ENCODE results near the gene SLC43A1. TPM values are rescaled to one million over a fixed set of nuclear protein-coding genes. Genes with fewer than 3 reads are reported as not detected.
A peak's percentile ranks its signal among the peaks of the same experiment; 100 is the strongest.

Gene SLC43A1
- total RNA-seq, 1 experiment from 2014 or later = 12.5 TPM

- Mint-ChIP-seq H3K4me1 (ENCODE audit: low read depth, unreplicated experiment) (peaks cover 32% of the 10 kb centered on the region), H3K27me3 (ENCODE audit: unreplicated experiment) (peaks cover 57% of the 10 kb centered on the region), H3K36me3 (ENCODE audit: insufficient read depth, unreplicated experiment) (peaks cover 17% of the 10 kb centered on the region), H3K9me3 (ENCODE audit: low read depth, unreplicated experiment) (no peaks in the 10 kb centered on the region), H3K27ac (ENCODE audit: unreplicated experiment) (peak overlapping the region; percentile 2), H3K4me3 (ENCODE audit: low read depth, unreplicated experiment) (peak overlapping the region; percentile 66)
- peak; percentile 95 for TF ChIP-seq CTCF (IDR thresholded peaks at IDR 0.05; ENCODE audit: unreplicated experiment)
- no TSS peak for BruUV-seq (replicated peaks)
- CTCF ChIA-PET = interaction anchor here (0.5 to 2.7 kb wide), 18 partner anchors 13 to 1149 kb away, joined by 3 to 16 read pairs (median 4); partner anchors contain the start of gene SLC43A1
- intact Hi-C loops (cut with micrococcal nuclease; ENCODE audit: unreplicated experiment) = loop anchor here (2.0 to 5.0 kb wide), 3 partner anchors 68 to 182 kb away; no protein-coding TSS in a partner anchor
- DNase-seq = peak; percentile 64
These were observed 56.9 kb downstream of the SLC43A1 start for GRCh38 chr11:57458410-57459163.

- TF ChIP-seq CTCF (IDR thresholded peaks at IDR 0.05; ENCODE audit: unreplicated experiment) = no peak
- H3K27ac Mint-ChIP-seq (ENCODE audit: unreplicated experiment) = no peak overlapping the region
- H3K27me3 Mint-ChIP-seq (ENCODE audit: unreplicated experiment) = peaks cover 51% of the 10 kb centered on the region
- CTCF ChIA-PET = interaction anchor here (0.5 to 2.7 kb wide), 18 partner anchors 14 to 1149 kb away, joined by 3 to 16 read pairs (median 4); partner anchors contain the start of gene SLC43A1
- peaks cover 37% of the 10 kb centered on the region for H3K4me1 Mint-ChIP-seq (ENCODE audit: low read depth, unreplicated experiment)
- H3K9me3 Mint-ChIP-seq (ENCODE audit: low read depth, unreplicated experiment) = no peaks in the 10 kb centered on the region
- H3K4me3 Mint-ChIP-seq (ENCODE audit: low read depth, unreplicated experiment) = peak overlapping the region; percentile 66
- BruUV-seq (replicated peaks) = no TSS peak
- no peak for DNase-seq
- H3K36me3 Mint-ChIP-seq (ENCODE audit: insufficient read depth, unreplicated experiment) = peaks cover 17% of the 10 kb centered on the region
- intact Hi-C loops (cut with micrococcal nuclease; ENCODE audit: unreplicated experiment) = loop anchor here (2.0 to 5.0 kb wide), 3 partner anchors 69 to 183 kb away; no protein-coding TSS in a partner anchor
These were observed 57.5 kb downstream of the SLC43A1 start for GRCh38 chr11:57458060-57458409.

GRCh38 chr11:57457643-57458023 lies 57.9 kb downstream of the SLC43A1 start:
- no peak for TF ChIP-seq CTCF (IDR thresholded peaks at IDR 0.05; ENCODE audit: unreplicated experiment)
- peaks cover 47% of the 10 kb centered on the region for H3K27me3 Mint-ChIP-seq (ENCODE audit: unreplicated experiment)
- H3K36me3 Mint-ChIP-seq (ENCODE audit: insufficient read depth, unreplicated experiment) = peaks cover 17% of the 10 kb centered on the region
- H3K4me1 Mint-ChIP-seq (ENCODE audit: low read depth, unreplicated experiment) = peaks cover 41% of the 10 kb centered on the region
- DNase-seq = no peak
- BruUV-seq (replicated peaks) = no TSS peak
- peak overlapping the region; percentile 9 for H3K4me3 Mint-ChIP-seq (ENCODE audit: low read depth, unreplicated experiment)
- CTCF ChIA-PET = interaction anchor here (0.6 to 2.7 kb wide), 16 partner anchors 14 to 1150 kb away, joined by 3 to 16 read pairs (median 4); partner anchors contain the start of gene SLC43A1
- no peaks in the 10 kb centered on the region for H3K9me3 Mint-ChIP-seq (ENCODE audit: low read depth, unreplicated experiment)
- intact Hi-C loops (cut with micrococcal nuclease; ENCODE audit: unreplicated experiment) = loop anchor here (2.0 to 5.0 kb wide), 3 partner anchors 69 to 183 kb away; no protein-coding TSS in a partner anchor
- no peak overlapping the region for H3K27ac Mint-ChIP-seq (ENCODE audit: unreplicated experiment)

- no TSS peak for BruUV-seq (replicated peaks)
- CTCF ChIA-PET = interaction anchor here (0.6 to 2.7 kb wide), 7 partner anchors 17 to 184 kb away, joined by 3 to 16 read pairs (median 4); partner anchors contain the start of gene SLC43A1
- H3K27ac Mint-ChIP-seq (ENCODE audit: unreplicated experiment) = no peak overlapping the region
- DNase-seq = peak; percentile 88
- peaks cover 43% of the 10 kb centered on the region for H3K4me1 Mint-ChIP-seq (ENCODE audit: low read depth, unreplicated experiment)
- H3K9me3 Mint-ChIP-seq (ENCODE audit: low read depth, unreplicated experiment) = no peaks in the 10 kb centered on the region
- peaks cover 17% of the 10 kb centered on the region for H3K36me3 Mint-ChIP-seq (ENCODE audit: insufficient read depth, unreplicated experiment)
- H3K27me3 Mint-ChIP-seq (ENCODE audit: unreplicated experiment) = peaks cover 42% of the 10 kb centered on the region
- intact Hi-C loops (cut with micrococcal nuclease; ENCODE audit: unreplicated experiment) = loop anchor here (5.0 kb wide), 1 partner anchor 110 kb away; no protein-coding TSS in a partner anchor
- peak; percentile 96 for TF ChIP-seq CTCF (IDR thresholded peaks at IDR 0.05; ENCODE audit: unreplicated experiment)
- peak overlapping the region; percentile 9 for H3K4me3 Mint-ChIP-seq (ENCODE audit: low read depth, unreplicated experiment)
These were observed 58.4 kb downstream of the SLC43A1 start for GRCh38 chr11:57456960-57457642.
